LHCN-M2 (cell line): ENCODE data around the gene MRPS11. TPM values are rescaled to one million over a fixed set of nuclear protein-coding genes. Genes with fewer than 3 reads are reported as not detected.
"Not testable (repeated sequence)": the region's sequence is repeated elsewhere in the genome, so short reads cannot be mapped to it uniquely, and the experiment has no call there.

Experiments
- DNase-seq: peaks from one replicate; pipeline ENCODE4 v3.0.0-alpha.2; 2012; ENCODE audit warnings: low read depth
- polyA plus RNA-seq: library from polyadenylated mRNA; unstranded; fragments of >200 nt; gene quantifications from one replicate; pipeline ENCODE4 v1.2.1, GENCODE V29; 2012; ENCODE audit warnings: missing spikeins
- total RNA-seq: library from RNA; depleted of rRNA; stranded (reverse); fragments of >200 nt; gene quantifications from 2 replicates; pipeline ENCODE4 v1.2.3, GENCODE V29; 2014; rRNA removed

MRPS11 gene
- 48.5 and 49.3 TPM in 2 replicates for total RNA-seq
- 106 TPM for polyA plus RNA-seq

- DNase-seq: peak; percentile 85
Observed at GRCh38 chr15:88467073-88467934, at the start of gene MRPS11, which contains the start of gene MRPL46. TSS of gene MRPS11 (plus strand) at chr15:88467708. CDS start at chr15:88467718, 10 bp downstream. TSS of gene MRPL46 (minus strand) at chr15:88467388. CDS start at chr15:88467377, 11 bp downstream.

DNA sequence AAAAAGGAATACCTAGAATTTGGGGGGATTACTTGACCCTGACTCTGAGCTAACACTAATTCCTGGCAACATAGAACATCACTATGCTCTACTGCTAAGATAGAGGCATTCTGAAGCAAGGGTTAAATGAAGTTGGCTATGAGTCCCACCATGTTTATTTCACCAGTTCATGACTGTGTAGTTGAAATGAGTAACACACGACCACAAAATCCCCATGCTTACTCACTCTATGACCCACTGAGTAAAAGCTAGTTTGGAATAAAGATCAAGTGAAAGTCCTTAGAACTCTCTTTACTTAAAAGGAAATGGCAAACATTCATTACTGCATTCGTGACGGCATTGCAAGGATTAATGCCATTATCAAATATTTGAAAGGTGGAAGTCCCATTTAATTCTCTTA, 47.7 kb upstream of the MRPS11 start:
- DNase-seq: peak; percentile 14

- no peak for DNase-seq
Observed at GRCh38 chr15:88423331-88423730, 44.2 kb upstream of the MRPS11 start.

- no peak for DNase-seq
Observed at GRCh38 chr15:88426304-88426703, 41.2 kb upstream of the MRPS11 start.

- no peak for DNase-seq
Observed at GRCh38 chr15:88428053-88428452, 39.5 kb upstream of the MRPS11 start.

DNA sequence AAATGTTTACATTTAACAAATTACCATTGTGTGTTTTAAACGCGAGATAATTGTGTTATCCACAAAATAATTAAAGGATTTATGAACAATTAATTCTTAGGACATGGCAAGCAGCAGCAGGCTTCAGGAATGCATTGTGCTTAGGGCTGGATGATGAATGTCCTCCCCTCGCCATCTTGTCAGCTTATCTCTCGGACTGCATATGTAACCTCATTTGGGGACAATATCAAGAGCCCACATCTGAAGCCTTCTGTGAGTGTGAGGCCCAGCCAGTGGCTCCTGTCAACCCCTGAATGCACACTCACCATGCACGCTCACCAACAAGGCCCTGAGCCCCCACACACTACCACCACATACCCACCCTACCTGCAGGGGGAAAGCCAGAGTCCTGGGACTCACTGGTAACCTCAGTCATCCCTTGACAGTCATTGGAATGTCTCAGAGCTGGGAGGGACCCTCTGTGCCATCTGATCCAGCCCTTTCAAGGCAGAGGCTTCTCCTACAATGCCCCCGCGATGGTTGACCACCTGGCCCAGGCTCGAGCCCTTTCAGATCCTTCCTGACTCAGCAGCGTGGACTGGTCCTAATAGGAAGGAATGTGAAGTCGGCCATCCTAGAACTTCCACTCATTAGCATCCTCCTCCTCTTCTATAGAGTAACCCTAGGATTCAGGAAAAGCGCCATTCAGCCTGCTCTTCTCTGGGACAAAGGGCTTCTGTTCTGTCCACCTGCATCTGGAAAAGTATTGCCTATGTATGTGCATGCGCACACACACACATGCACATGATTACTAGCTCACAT, 38.5 kb upstream of the MRPS11 start:
- DNase-seq: no peak

DNA sequence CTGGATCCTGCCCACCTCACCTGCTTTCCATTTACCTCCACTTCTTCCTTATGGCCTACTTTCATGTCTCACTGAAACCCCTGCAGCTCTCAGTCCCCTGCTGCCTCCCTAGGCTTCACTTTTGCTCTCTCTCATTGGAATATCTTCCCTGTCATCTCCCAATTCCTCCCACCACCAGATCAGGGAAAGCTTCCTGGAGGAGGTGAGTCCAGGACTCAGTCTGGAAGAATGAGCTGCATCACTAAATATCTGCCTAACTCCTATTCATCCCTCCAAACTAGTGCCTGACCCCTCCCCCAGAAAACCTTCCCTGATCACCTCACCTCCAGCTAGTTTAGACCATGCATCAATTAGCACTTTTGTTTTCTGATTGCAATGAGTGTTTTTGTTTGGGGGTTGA, 37.5 kb upstream of the MRPS11 start:
- DNase-seq: no peak

GRCh38 chr15:88431441-88431840, 36.1 kb upstream of the MRPS11 start:
- DNase-seq: no peak

DNA sequence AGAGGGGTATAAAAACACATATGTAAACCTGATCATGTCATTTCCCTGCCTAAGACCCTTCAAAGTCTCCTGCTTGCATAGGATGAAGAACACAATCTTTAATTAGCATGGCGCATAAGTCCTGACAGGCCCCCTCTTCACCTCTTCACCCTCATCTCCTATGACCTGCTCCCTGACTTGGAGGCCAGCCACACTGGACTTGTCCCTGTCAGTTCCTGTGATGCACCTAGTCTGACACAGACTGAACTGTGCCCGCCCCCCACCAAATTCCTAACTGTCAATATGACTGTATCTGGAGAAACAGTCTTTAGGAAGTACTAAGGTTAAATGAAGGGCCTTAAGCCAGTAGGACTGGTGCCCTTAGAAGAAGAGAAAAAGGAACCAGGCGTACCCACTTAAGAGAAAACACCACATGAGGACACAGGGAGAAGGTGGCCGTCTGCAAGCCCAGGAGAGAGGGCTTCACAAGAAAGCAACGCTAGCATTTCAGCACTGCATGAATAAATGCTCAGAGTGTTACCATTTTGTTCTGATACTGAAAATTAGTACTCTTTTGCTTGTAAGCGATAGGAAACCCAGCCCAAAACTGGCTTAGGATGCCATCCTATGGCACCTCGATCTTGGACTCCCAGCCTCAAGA, 34.3 kb upstream of the MRPS11 start:
- DNase-seq: no peak

DNA sequence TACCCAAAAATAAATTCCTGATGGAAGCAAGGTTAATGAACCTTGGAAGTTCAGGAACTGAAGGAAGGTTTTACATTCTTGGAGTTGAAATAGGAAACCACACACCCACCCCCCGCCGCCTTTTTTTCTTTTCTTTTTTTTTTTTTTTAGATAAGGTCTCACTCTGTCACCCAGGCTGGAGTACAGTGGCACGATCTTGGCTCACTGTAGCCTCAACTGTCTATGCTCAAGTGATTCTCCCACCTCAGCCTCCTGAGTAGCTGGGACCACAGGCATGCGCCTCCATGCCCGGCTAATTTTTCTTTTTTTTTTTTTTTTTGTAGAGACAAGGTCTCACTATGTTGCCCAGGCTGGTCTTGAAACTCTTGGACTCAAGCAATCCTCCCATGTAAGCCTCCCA, 33.4 kb upstream of the MRPS11 start:
- DNase-seq: not testable (repeated sequence)

DNA sequence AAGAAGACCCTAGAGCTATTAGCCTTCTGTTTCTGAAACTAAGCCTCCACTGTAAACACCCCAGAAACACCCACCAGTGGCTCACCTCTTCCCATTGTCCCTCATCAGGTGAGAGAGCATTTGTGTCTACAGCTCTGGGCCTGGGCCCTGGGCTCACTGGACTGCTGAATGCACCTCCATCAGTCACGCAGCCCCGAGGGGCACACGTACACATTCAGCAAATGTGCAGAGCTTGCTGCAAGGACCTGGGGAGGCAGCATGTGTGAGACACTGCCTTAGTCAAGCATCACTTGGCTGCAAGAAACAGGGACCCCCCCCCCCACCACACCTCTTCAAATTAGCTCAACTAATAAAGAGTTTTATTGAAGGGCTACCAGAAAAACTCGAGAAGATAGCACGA, 29.3 kb upstream of the MRPS11 start:
- DNase-seq: no peak

GRCh38 chr15:88440021-88440420, 27.5 kb upstream of the MRPS11 start:
- peak; percentile 45 for DNase-seq

DNA sequence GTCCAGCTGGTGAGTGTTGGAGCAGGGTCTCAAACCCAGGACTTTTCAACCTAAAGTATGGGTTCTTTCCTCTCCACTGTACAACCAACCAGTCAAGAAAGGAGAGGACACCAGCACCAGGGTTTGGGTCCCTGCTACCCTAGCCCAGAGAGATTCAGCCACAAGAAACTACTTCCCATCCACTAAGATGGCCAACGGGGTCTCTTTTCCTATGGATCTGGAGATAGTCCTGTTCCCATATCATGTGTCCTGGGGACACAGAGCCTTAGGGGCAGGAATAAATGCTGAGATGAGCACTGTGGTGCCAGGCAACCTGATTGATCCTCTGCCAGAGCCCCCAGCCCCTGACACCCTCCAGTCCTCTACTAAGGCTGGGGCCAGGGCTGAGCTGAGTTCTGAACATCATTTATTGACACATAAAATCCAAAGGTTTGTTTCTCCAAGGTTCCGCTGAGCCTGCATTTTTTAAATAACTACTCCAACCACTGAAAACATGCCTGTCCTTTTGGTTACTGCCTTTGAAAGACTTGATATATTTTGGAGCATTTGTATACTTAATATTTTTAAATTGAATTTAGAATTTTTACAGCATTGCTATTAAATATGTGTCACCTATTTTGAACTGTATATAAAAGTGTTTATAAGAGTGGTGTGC, 26.3 kb upstream of the MRPS11 start:
- no peak for DNase-seq

- no peak for DNase-seq
Observed at GRCh38 chr15:88447206-88447605, 20.3 kb upstream of the MRPS11 start.

DNA sequence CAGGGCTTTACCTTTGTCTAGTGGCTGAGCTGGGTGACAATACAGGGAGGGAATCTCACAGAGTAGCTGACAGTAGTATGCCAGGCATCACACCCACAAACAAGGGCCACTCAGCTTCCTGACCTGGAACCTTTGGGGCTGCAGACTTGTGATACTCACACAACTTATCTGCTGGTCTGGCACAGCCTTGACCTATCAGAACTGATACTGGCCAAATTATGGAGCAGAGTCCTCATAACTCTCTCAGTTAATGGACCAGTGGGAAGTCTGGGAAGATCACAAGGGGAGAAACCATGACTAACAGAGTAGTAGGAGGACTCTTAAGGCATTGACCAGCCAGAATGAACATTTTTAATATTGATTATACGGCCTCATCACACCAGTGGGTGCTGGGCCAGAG, 19.8 kb upstream of the MRPS11 start:
- no peak for DNase-seq

GRCh38 chr15:88448991-88449461, 18.5 kb upstream of the MRPS11 start:
- no peak for DNase-seq

GRCh38 chr15:88449581-88449980, 17.9 kb upstream of the MRPS11 start:
- no peak for DNase-seq

- DNase-seq: peak; percentile 52
Observed at GRCh38 chr15:88450125-88450798, 17.2 kb upstream of the MRPS11 start.

DNA sequence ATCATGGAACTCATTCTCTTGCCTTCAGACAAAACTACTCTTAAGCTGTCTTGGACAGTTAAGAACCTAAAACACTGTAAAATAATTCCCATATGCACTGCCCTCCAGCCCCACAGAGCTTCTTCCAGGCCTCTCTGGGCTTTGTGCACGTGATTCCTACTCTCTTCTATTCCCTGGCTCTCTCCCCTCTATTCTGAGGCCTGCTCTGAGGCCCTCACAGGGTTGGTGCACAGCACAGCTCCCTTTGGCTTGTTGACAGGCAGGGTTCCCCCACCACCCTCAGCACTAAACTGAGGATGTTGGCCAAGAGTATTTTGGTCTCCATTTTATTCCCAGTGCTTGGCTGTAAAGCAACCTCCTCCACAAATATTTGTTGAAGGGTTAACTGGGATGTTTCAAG, 13.9 kb upstream of the MRPS11 start:
- no peak for DNase-seq

- DNase-seq: no peak
Observed at GRCh38 chr15:88454236-88454635, 13.3 kb upstream of the MRPS11 start.
